H9 (cell line): Measurements from ENCODE around the gene SERP1. TPM values are rescaled to one million over a fixed set of nuclear protein-coding genes. Genes with fewer than 3 reads are reported as not detected.

Experiments used
- DNase-seq: peaks from one replicate; pipeline ENCODE4 v3.0.0-alpha.2; 2017
- H2AFZ ChIP-seq: one replicate; pipeline ENCODE4 v1.6.1; 2013; ENCODE audit warnings: mild to moderate bottlenecking, low read length, control low read depth, moderate library complexity
- H2AK5ac ChIP-seq: 2 replicates; pipeline ENCODE4 v1.6.1; 2013; ENCODE audit warnings: low read length, control low read depth, mixed read lengths; ENCODE audit not compliant: insufficient read length
- H2BK120ac ChIP-seq: one replicate; pipeline ENCODE4 v1.6.1; 2013; ENCODE audit warnings: low read depth, mild to moderate bottlenecking, low read length, control low read depth, inconsistent platforms; ENCODE audit not compliant: poor library complexity, severe bottlenecking
- H2BK12ac ChIP-seq: 2 replicates; pipeline ENCODE4 v1.6.1; 2013; ENCODE audit warnings: low read length, control low read depth, mixed read lengths, low read depth; ENCODE audit not compliant: insufficient read length
- H2BK15ac ChIP-seq: 2 replicates; pipeline ENCODE4 v1.6.1; 2013; ENCODE audit warnings: low read depth, low read length, control low read depth
- H2BK20ac ChIP-seq: one replicate; pipeline ENCODE4 v1.6.1; 2013; ENCODE audit warnings: low read depth, mild to moderate bottlenecking, low read length, control low read depth, inconsistent platforms; ENCODE audit not compliant: poor library complexity, severe bottlenecking
- H2BK5ac ChIP-seq: 2 replicates; pipeline ENCODE4 v1.6.1; 2013; ENCODE audit warnings: low read length, control low read depth, mixed read lengths; ENCODE audit not compliant: insufficient read length
- H3K14ac ChIP-seq: 2 replicates; pipeline ENCODE4 v1.6.1; 2013; ENCODE audit warnings: low read length, control low read depth; ENCODE audit not compliant: insufficient read depth
- H3K18ac ChIP-seq: 2 replicates; pipeline ENCODE4 v1.6.1; 2013; ENCODE audit warnings: low read depth, mild to moderate bottlenecking, mixed read lengths, low read length, control low read depth; ENCODE audit not compliant: insufficient read length
- H3K23ac ChIP-seq: 2 replicates; pipeline ENCODE4 v1.6.1; 2013; ENCODE audit warnings: low read length, control low read depth, mixed read lengths, low read depth; ENCODE audit not compliant: insufficient read length
- H3K23me2 ChIP-seq: 2 replicates; pipeline ENCODE4 v1.6.1; 2013; ENCODE audit warnings: low read depth, mild to moderate bottlenecking, mixed read lengths, low read length, control low read depth; ENCODE audit not compliant: insufficient read length, poor library complexity, severe bottlenecking
- H3K27ac ChIP-seq: 2 replicates; pipeline ENCODE4 v1.5.1; 2013; ENCODE audit warnings: low read length, control low read depth, mixed read lengths, low read depth; ENCODE audit not compliant: insufficient read length
- H3K27me3 ChIP-seq: 2 replicates; pipeline ENCODE4 v1.6.1; 2013; ENCODE audit warnings: low read length, control low read depth, inconsistent platforms; ENCODE audit not compliant: insufficient read depth
- H3K4ac ChIP-seq: 2 replicates; pipeline ENCODE4 v1.6.1; 2013; ENCODE audit warnings: low read depth, mild to moderate bottlenecking, control low read depth, inconsistent platforms, low read length, moderate library complexity
- H3K4me1 ChIP-seq: 2 replicates; pipeline ENCODE4 v1.6.1; 2013; ENCODE audit warnings: low read length, control low read depth, inconsistent platforms; ENCODE audit not compliant: insufficient read depth
- H3K4me2 ChIP-seq: 2 replicates; pipeline ENCODE4 v1.6.1; 2013; ENCODE audit warnings: low read length, control low read depth, mixed read lengths; ENCODE audit not compliant: insufficient read length, insufficient read depth
- H3K56ac ChIP-seq: 2 replicates; pipeline ENCODE4 v1.6.1; 2013; ENCODE audit warnings: low read depth, mild to moderate bottlenecking, mixed read lengths, low read length, control low read depth; ENCODE audit not compliant: insufficient read length
- H3K79me1 ChIP-seq: 2 replicates; pipeline ENCODE4 v1.6.1; 2013; ENCODE audit warnings: low read depth, mild to moderate bottlenecking, moderate library complexity, low read length, control low read depth, inconsistent platforms; ENCODE audit not compliant: insufficient read depth, poor library complexity, severe bottlenecking
- H3K79me2 ChIP-seq: 2 replicates; pipeline ENCODE4 v1.6.1; 2013; ENCODE audit warnings: low read length, control low read depth, inconsistent platforms; ENCODE audit not compliant: insufficient read depth
- H3K9ac ChIP-seq: 2 replicates; pipeline ENCODE4 v1.6.1; 2013; ENCODE audit warnings: low read length, control low read depth, mixed read lengths; ENCODE audit not compliant: insufficient read length; ENCODE audit errors: extremely low read depth
- H3K9me3 ChIP-seq: one replicate; pipeline ENCODE4 v1.6.1; 2013; ENCODE audit warnings: low read depth, low read length, inconsistent platforms; ENCODE audit not compliant: control insufficient read depth
- H3T11ph ChIP-seq: one replicate; pipeline ENCODE4 v1.6.1; 2013; ENCODE audit warnings: mild to moderate bottlenecking, low read length, control low read depth, inconsistent platforms
- H4K20me1 ChIP-seq: one replicate; pipeline ENCODE4 v1.6.1; 2013; ENCODE audit not compliant: control insufficient read depth, insufficient read length, insufficient read depth
- H4K5ac ChIP-seq: 2 replicates; pipeline ENCODE4 v1.6.1; 2013; ENCODE audit warnings: low read depth, mild to moderate bottlenecking, mixed read lengths, low read length, control low read depth; ENCODE audit not compliant: insufficient read length
- H4K8ac ChIP-seq: replicated peaks from 2 replicates; pipeline ENCODE4 v1.6.1; 2013; ENCODE audit warnings: low read length, control low read depth, mixed read lengths, low read depth; ENCODE audit not compliant: insufficient read length
- H4K91ac ChIP-seq: 2 replicates; pipeline ENCODE4 v1.6.1; 2013; ENCODE audit warnings: low read depth, mild to moderate bottlenecking, moderate library complexity, mixed read lengths, low read length, control low read depth; ENCODE audit not compliant: insufficient read length
- H3K27ac Mint-ChIP-seq, 3 experiments: 2 replicates in 2 of 3; 3 replicates in 1 of 3; pipeline ENCODE4 v1.8.0; 2020 to 2021; ENCODE audit warnings: mixed read lengths in 3 of 3, mild to moderate bottlenecking in 1 of 3, moderate library complexity in 1 of 3
- H3K27me3 Mint-ChIP-seq: 2 replicates; pipeline ENCODE4 v1.8.0; 2021; ENCODE audit warnings: low read depth, mild to moderate bottlenecking, moderate library complexity, mixed read lengths
- H3K36me3 Mint-ChIP-seq, 3 experiments: 2 replicates in 2 of 3; 3 replicates in 1 of 3; pipeline ENCODE4 v1.8.0; 2020 to 2021; ENCODE audit warnings: low read depth in 3 of 3, mixed read lengths in 3 of 3; ENCODE audit not compliant: insufficient read depth in 1 of 3
- H3K4me1 Mint-ChIP-seq, 2 experiments: 2 replicates each; pipeline ENCODE4 v1.8.0; 2020; ENCODE audit warnings: mixed read lengths in 2 of 2
- H3K4me3 Mint-ChIP-seq, 2 experiments: 2 replicates in 1 of 2; 3 replicates in 1 of 2; pipeline ENCODE4 v1.8.0; 2020 to 2021; ENCODE audit warnings: mild to moderate bottlenecking in 2 of 2, mixed read lengths in 2 of 2, moderate library complexity in 1 of 2
- H3K9me3 Mint-ChIP-seq, 2 experiments: 2 replicates in 1 of 2; 3 replicates in 1 of 2; pipeline ENCODE4 v1.8.0; 2020; ENCODE audit warnings: mild to moderate bottlenecking in 2 of 2, mixed read lengths in 2 of 2, moderate library complexity in 1 of 2
- WGBS: extraction: QIAGEN DNeasy Blood & Tissue Kit; methylation state at CpG from one replicate; pipeline ENCODE4 v1.1.7; 2013; ENCODE audit warnings: missing lambda C conversion rate, low lambda C conversion rate, mixed read lengths; ENCODE audit not compliant: insufficient read length; ENCODE audit errors: extremely low coverage; 5-methylcytosine and 5-hydroxymethylcytosine counted together
- total RNA-seq: library from RNA; stranded (reverse); gene quantifications from 2 replicates; pipeline ENCODE4 v1.2.1, GENCODE V29; 2021
- TF ChIP-seq, protein P1 (sequence below): fragments of 200-600 bp; sonication (generic); conservative IDR thresholded peaks from 3 replicates; pipeline ENCODE4 v1.8.0; 2021; ENCODE audit warnings: antibody characterized with exemption, mild to moderate bottlenecking

SERP1 gene
- total RNA-seq, 1 experiment from 2014 or later, result 84.8 TPM

DNA sequence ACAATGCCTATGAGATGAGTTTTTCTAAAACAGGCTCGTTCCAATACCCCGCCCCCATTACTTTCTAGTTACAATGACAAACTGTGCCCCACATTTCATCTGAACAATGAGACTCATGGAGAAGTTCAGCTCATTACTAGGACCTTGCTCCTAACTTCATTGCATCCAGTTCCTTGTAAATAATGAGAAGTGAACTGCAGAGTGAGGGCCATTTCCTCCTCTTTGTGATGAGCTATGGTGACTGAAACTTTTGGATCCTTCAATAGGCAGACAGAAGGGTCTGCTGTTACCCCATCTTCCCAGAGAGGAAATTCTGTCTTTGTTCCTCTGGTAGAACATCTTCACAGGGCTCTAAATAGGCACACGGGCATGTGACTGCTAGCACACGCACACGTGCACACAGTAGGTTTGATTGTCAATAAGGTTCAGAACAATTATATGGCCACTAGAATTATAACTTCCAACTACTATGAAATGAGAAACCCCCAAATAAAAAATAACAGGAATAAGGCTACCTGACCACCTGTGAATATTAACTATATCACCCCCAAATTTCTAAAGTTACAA is 51.8 kb downstream of the SERP1 start:
- Mint-ChIP-seq H3K4me1 (0 out of 4 replicates have a peak, but pooled peaks cover 0 to 3% of the 10 kb centered on the region in 2 experiments), H3K4me3 (no peak overlapping the region), H3K27ac (no peak overlapping the region), H3K36me3 (0 out of 7 replicates have a peak, but pooled peaks cover 0 to 3% (median 0%) of the 10 kb centered on the region in 3 experiments), H3K9me3 (no peaks in the 10 kb centered on the region; a peak in 1 of 5 replicates), H3K27me3 (no peaks in the 10 kb centered on the region)
- Histone ChIP-seq H4K8ac (no peak overlapping the region), H3K23ac (no peak overlapping the region), H3K27ac (no peak overlapping the region), H3K9me3 (no peaks in the 10 kb centered on the region), H3K27me3 (no peaks in the 10 kb centered on the region), H3K56ac (no peak overlapping the region), H2BK120ac (no peak overlapping the region), H2AFZ (no peak overlapping the region), H2BK12ac (no peak overlapping the region), H2AK5ac (no peak overlapping the region), H2BK15ac (no peak overlapping the region), H3K4me2 (no peak overlapping the region), H3K79me1 (no peaks in the 10 kb centered on the region), H3K9ac (no peak overlapping the region), H2BK20ac (no peak overlapping the region), H3K23me2 (no peaks in the 10 kb centered on the region), H3T11ph (no peak overlapping the region), H3K4ac (no peak overlapping the region), H3K14ac (no peak overlapping the region), H4K20me1 (no peaks in the 10 kb centered on the region), H3K4me1 (no peaks in the 10 kb centered on the region; the same call in 1 of the 2 replicates), H4K91ac (no peak overlapping the region), H4K5ac (no peak overlapping the region), H3K79me2 (no peaks in the 10 kb centered on the region), H2BK5ac (no peak overlapping the region), H3K18ac (no peak overlapping the region)
- TF ChIP-seq, protein P1, sequence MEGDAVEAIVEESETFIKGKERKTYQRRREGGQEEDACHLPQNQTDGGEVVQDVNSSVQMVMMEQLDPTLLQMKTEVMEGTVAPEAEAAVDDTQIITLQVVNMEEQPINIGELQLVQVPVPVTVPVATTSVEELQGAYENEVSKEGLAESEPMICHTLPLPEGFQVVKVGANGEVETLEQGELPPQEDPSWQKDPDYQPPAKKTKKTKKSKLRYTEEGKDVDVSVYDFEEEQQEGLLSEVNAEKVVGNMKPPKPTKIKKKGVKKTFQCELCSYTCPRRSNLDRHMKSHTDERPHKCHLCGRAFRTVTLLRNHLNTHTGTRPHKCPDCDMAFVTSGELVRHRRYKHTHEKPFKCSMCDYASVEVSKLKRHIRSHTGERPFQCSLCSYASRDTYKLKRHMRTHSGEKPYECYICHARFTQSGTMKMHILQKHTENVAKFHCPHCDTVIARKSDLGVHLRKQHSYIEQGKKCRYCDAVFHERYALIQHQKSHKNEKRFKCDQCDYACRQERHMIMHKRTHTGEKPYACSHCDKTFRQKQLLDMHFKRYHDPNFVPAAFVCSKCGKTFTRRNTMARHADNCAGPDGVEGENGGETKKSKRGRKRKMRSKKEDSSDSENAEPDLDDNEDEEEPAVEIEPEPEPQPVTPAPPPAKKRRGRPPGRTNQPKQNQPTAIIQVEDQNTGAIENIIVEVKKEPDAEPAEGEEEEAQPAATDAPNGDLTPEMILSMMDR, result no peak
- DNase-seq, result no peak
- WGBS, result no CpG with 5 or more reads among the region's 5 CpGs

Other genes with a start within 250 kb of the SERP1 start
- 25.4 and 26.5 TPM in 2 replicates for gene TSC22D2, start 138.2 kb downstream of the SERP1 start, total RNA-seq
- gene EIF2A, start 291 bp upstream of the SERP1 start, total RNA-seq, result 73.9 and 74.1 TPM in 2 replicates
- 73.8 and 79.1 TPM in 2 replicates for gene SELENOT, start 56.8 kb upstream of the SERP1 start, total RNA-seq
- gene ERICH6, start 157.4 kb upstream of the SERP1 start, total RNA-seq, result not detected in 2 replicates
- gene SIAH2, start 216.7 kb upstream of the SERP1 start, total RNA-seq, result 17.4 and 18.6 TPM in 2 replicates